HepG2 (cell line): ENCODE data around the gene ADSS2.

ENCODE experiments used
- ATAD3A ChIP-seq: sonication (generic); formaldehyde crosslinking; IDR thresholded peaks from 2 replicates; pipeline ENCODE4 v1.4.0; 2020; ENCODE audit warnings: missing genetic modification reagents
- HNF4A ChIP-seq: sonication (generic); formaldehyde crosslinking; IDR thresholded peaks from 2 replicates; pipeline ENCODE4 v1.4.0; 2020; ENCODE audit warnings: missing genetic modification reagents
- PRDM15 ChIP-seq: sonication (generic); formaldehyde crosslinking; IDR thresholded peaks from 2 replicates; pipeline ENCODE4 v1.4.0; 2020; ENCODE audit warnings: missing genetic modification reagents
- SMAD9 ChIP-seq: sonication (generic); formaldehyde crosslinking; IDR thresholded peaks from 2 replicates; pipeline ENCODE4 v1.5.1; 2020; ENCODE audit warnings: mild to moderate bottlenecking, missing genetic modification reagents
- SP1 ChIP-seq, 2 experiments: fragments of 450-650 bp in 1 of 2; sonication (generic) in 1 of 2; formaldehyde crosslinking in 1 of 2; IDR thresholded peaks; 2 replicates each; pipeline versions ENCODE4 v1.4.0 to v1.6.1; 2016 to 2020; ENCODE audit warnings: missing genetic modification reagents in 1 of 2
- ZSCAN29 ChIP-seq: sonication (generic); formaldehyde crosslinking; conservative IDR thresholded peaks from 2 replicates; pipeline ENCODE4 v1.4.0; 2020; ENCODE audit warnings: mild to moderate bottlenecking, missing genetic modification reagents

- TF ChIP-seq SMAD9 (CRISPR knock-in tag) (no peak), ZSCAN29 (CRISPR knock-in tag) (no peak), PRDM15 (CRISPR knock-in tag) (no peak), HNF4A (no peak), SP1 (IDR thresholded peaks at IDR 0.05) (no peak), SP1 (CRISPR knock-in tag; IDR thresholded peaks at IDR 0.05) (no peak), ATAD3A (CRISPR knock-in tag) (no peak)
Observed at GRCh38 chr1:244497805-244498204, 46.1 kb upstream of the ADSS2 start.
